HG03066 (cell line): Measurements from ENCODE around the gene RALGPS1.

Experiments used
- ATAC-seq: cut with Tn5 transposase; IDR thresholded peaks from one replicate; pipeline ENCODE4 v1.9.1; 2021; ENCODE audit warnings: low read depth; ENCODE audit not compliant: unreplicated experiment

RALGPS1 gene

GRCh38 chr9:127210851-127211730 lies 296.5 kb downstream of the RALGPS1 start:
- ATAC-seq: no peak

- ATAC-seq: no peak
These were observed 297.4 kb downstream of the RALGPS1 start for GRCh38 chr9:127211983-127212382.

- ATAC-seq: no peak
These were observed 297.9 kb downstream of the RALGPS1 start for GRCh38 chr9:127212453-127212852.

- no peak for ATAC-seq
These were observed 299.3 kb downstream of the RALGPS1 start for GRCh38 chr9:127213859-127214258.

GRCh38 chr9:127214421-127215267 lies 300.1 kb downstream of the RALGPS1 start:
- ATAC-seq: no peak

GRCh38 chr9:127215268-127216209 lies 301.0 kb downstream of the RALGPS1 start:
- ATAC-seq: no peak

GRCh38 chr9:127216210-127216887 lies 301.8 kb downstream of the RALGPS1 start:
- ATAC-seq: no peak

- ATAC-seq: no peak
These were observed 302.3 kb downstream of the RALGPS1 start for GRCh38 chr9:127216888-127217217.

GRCh38 chr9:127218818-127219217 lies 304.2 kb downstream of the RALGPS1 start:
- no peak for ATAC-seq

- no peak for ATAC-seq
These were observed 304.9 kb downstream of the RALGPS1 start for GRCh38 chr9:127219520-127219919.

- ATAC-seq: no peak
These were observed 307.1 kb downstream of the RALGPS1 start for GRCh38 chr9:127221695-127222094.

- ATAC-seq: no peak
These were observed 308.0 kb downstream of the RALGPS1 start for GRCh38 chr9:127222388-127223095.

GRCh38 chr9:127223266-127223665 lies 308.7 kb downstream of the RALGPS1 start:
- ATAC-seq: no peak

GRCh38 chr9:127223810-127224177 lies 309.2 kb downstream of the RALGPS1 start:
- no peak for ATAC-seq

GRCh38 chr9:127224178-127224882 lies 309.7 kb downstream of the RALGPS1 start:
- peak; percentile 60 for ATAC-seq

GRCh38 chr9:127224883-127225739 lies 310.5 kb downstream of the RALGPS1 start:
- peak; percentile 46 for ATAC-seq

GRCh38 chr9:127225801-127226625 lies 311.4 kb downstream of the RALGPS1 start:
- no peak for ATAC-seq
